Upper lobe of left lung (tissue), 4 donors: ENCODE measurements around the gene AGBL1.

Experiments used
- CTCF ChIP-seq, 6 experiments: fragments of 450-650 bp in 4 of 6; fragments of 200-600 bp in 2 of 6; sonication (generic) in 2 of 6; IDR thresholded peaks; one replicate each; pipeline ENCODE4 v1.5.1; 2016 to 2019; ENCODE audit warnings: antibody characterized with exemption in 6 of 6
- POLR2A ChIP-seq, 4 donors: fragments of 450-650 bp; IDR thresholded peaks; one replicate each; pipeline ENCODE4 v1.5.1; 2016 to 2017; ENCODE audit warnings: antibody characterized with exemption in 4 of 4, mild to moderate bottlenecking in 2 of 4

- TF ChIP-seq CTCF (IDR thresholded peaks at IDR 0.05) (no peak), POLR2A (IDR thresholded peaks at IDR 0.05) (no peak)
These were observed 724.7 kb downstream of the AGBL1 start for GRCh38 chr15:86804406-86804805.
